Nasal cavity respiratory epithelium epithelial cell of viscerocranial mucosa (primary cell): ENCODE measurements around the gene SERPINA4. TPM values are rescaled to one million over a fixed set of nuclear protein-coding genes. Genes with fewer than 3 reads are reported as not detected.

ENCODE experiments used
- total RNA-seq: library from RNA; depleted of rRNA; stranded (reverse); fragments of >200 nt; gene quantifications from 2 replicates; pipeline ENCODE4 v1.2.3, GENCODE V29; 2014

SERPINA4 gene
- not detected in 2 replicates for total RNA-seq

GRCh38 chr14:94560751-94561655, at the start of gene SERPINA4:
SERPINA4 (plus strand) TSS chr14:94561442; CDS start chr14:94563483, 2,041 bp downstream.

GRCh38 chr14:94581127-94581999, 20.1 kb downstream of the SERPINA4 start, which contains the start of gene SERPINA5:
SERPINA5 (plus strand) TSS chr14:94581426; CDS start chr14:94587363, 5,937 bp downstream.

GRCh38 chr14:94612174-94612573, 50.9 kb downstream of the SERPINA4 start, which contains the start of gene SERPINA3:
SERPINA3 (plus strand) TSS chr14:94612391; CDS start chr14:94614442, 2,051 bp downstream.

Other genes starting within 250 kb of the SERPINA4 start
- not detected in 2 replicates for gene SERPINA6, start 238.1 kb upstream of the SERPINA4 start, total RNA-seq
- gene SERPINA2, start 194.7 kb upstream of the SERPINA4 start, total RNA-seq: not detected in 2 replicates
- under 0.01 and 9.6 TPM in 2 replicates for gene SERPINA1, start 172.8 kb upstream of the SERPINA4 start, total RNA-seq
- gene SERPINA11, start 108.6 kb upstream of the SERPINA4 start, total RNA-seq: not detected in 2 replicates
- gene SERPINA9, start 85.2 kb upstream of the SERPINA4 start, total RNA-seq: not detected in 2 replicates
- gene SERPINA12, start 52.0 kb upstream of the SERPINA4 start, total RNA-seq: not detected in 2 replicates
- gene SERPINA5, start 20.0 kb downstream of the SERPINA4 start, total RNA-seq: not detected in 2 replicates
- 1.7 and 234 TPM in 2 replicates for gene SERPINA3, start 50.9 kb downstream of the SERPINA4 start, total RNA-seq
- gene GSC, start 208.7 kb downstream of the SERPINA4 start, total RNA-seq: not detected in 2 replicates